GM12878 (cell line): ENCODE results near the gene SLC26A1. TPM values are rescaled to one million over a fixed set of nuclear protein-coding genes. Genes with fewer than 3 reads are reported as not detected.

Experiments used
- ATAC-seq: fragments of 200-7000 bp; cut with Tn5 transposase; 3 replicates; pipeline ENCODE4 v1.9.1; 2020; ENCODE audit warnings: mild to moderate bottlenecking, moderate library complexity
- BruUV-seq: library from RNA; stranded (reverse); fragments of 400-500 nt; replicated peaks from 2 replicates; lab custom pipeline; 2021; lab: Mats Ljungman, UMichigan
- CTCF ChIA-PET: fragments of 300-600 bp; sonication (Branson Sonifier 250); formaldehyde crosslinking; extraction: SDS; loops from one replicate; lab custom pipeline; 2021; ENCODE audit warnings: inconsistent platforms; lab: Yijun Ruan, JAX
- POLR2A ChIA-PET: fragments of 350-600 bp; formaldehyde crosslinking; extraction: SDS; loops from one replicate; lab custom pipeline; 2021; ENCODE audit warnings: inconsistent platforms; lab: Charles Lee
- RAD21 ChIA-PET: fragments of 300-600 bp; sonication (Branson Sonifier 250); formaldehyde crosslinking; loops from one replicate; lab custom pipeline; 2023; ENCODE audit warnings: antibody characterized with exemption; ENCODE audit not compliant: unreplicated experiment; lab: Charles Lee
- SMC1A ChIA-PET: fragments of 300-600 bp; sonication (Branson Sonifier 250); formaldehyde crosslinking; loops from one replicate; lab custom pipeline; 2023; ENCODE audit not compliant: unreplicated experiment, uncharacterized antibody; lab: Charles Lee
- DNase-seq: peaks from one replicate; pipeline ENCODE4 v3.0.0-alpha.2; 2011; ENCODE audit warnings: low read depth, low spot score
- FAIRE-seq: peaks from 3 replicates; lab custom pipeline; 2011; peaks lifted over from hg19 to GRCh38; lab: Jason Lieb, UNC
- H2AFZ ChIP-seq: 2 replicates; pipeline ENCODE4 v1.6.0; 2011; ENCODE audit warnings: low read depth, low read length, control low read depth; ENCODE audit not compliant: control insufficient read depth
- H3K27ac ChIP-seq: 2 replicates; pipeline ENCODE4 v1.5.1; 2011; ENCODE audit warnings: control low read depth; ENCODE audit not compliant: control insufficient read depth, insufficient read depth
- H3K27me3 ChIP-seq, 2 experiments: replicated peaks in 1 of 2; 2 replicates each; pipeline versions ENCODE4 v1.6.0 to v1.6.1; 2011; ENCODE audit warnings: low read length in 1 of 2; ENCODE audit not compliant: control insufficient read depth in 2 of 2, insufficient read depth in 2 of 2
- H3K36me3 ChIP-seq, 2 experiments: 2 replicates each; pipeline ENCODE4 v1.5.1; 2011; ENCODE audit warnings: low read length in 1 of 2; ENCODE audit not compliant: control insufficient read depth in 2 of 2, insufficient read depth in 2 of 2
- H3K4me1 ChIP-seq: 2 replicates; pipeline ENCODE4 v1.6.1; 2011; ENCODE audit warnings: mild to moderate bottlenecking, low read length, moderate library complexity, mixed read lengths; ENCODE audit not compliant: control insufficient read depth, insufficient read depth
- H3K4me2 ChIP-seq: 2 replicates; pipeline ENCODE4 v1.6.0; 2011; ENCODE audit warnings: control low read depth; ENCODE audit not compliant: control insufficient read depth, insufficient read depth
- H3K4me3 ChIP-seq: fragments of 200-600 bp; sonication (generic); 2 replicates; pipeline ENCODE4 v1.5.1; 2016
- H3K79me2 ChIP-seq: 2 replicates; pipeline ENCODE4 v1.6.0; 2011; ENCODE audit warnings: low read length; ENCODE audit not compliant: control insufficient read depth, insufficient read depth
- H3K9ac ChIP-seq: 2 replicates; pipeline ENCODE4 v1.8.0; 2011; ENCODE audit warnings: low read length, control low read depth, mixed read lengths; ENCODE audit not compliant: control insufficient read depth, insufficient read depth
- H3K9me3 ChIP-seq: replicated peaks from 3 replicates; pipeline ENCODE4 v1.5.1; 2011; ENCODE audit warnings: mild to moderate bottlenecking, low read length; ENCODE audit not compliant: control insufficient read depth, insufficient read depth
- H4K20me1 ChIP-seq: 2 replicates; pipeline ENCODE4 v1.6.0; 2011; ENCODE audit not compliant: control insufficient read depth, insufficient read depth
- BRCA1 ChIP-seq: IDR thresholded peaks from 2 replicates; pipeline ENCODE4 v1.6.1; 2011; ENCODE audit warnings: low read depth, low read length, improper control_type of control experiment
- CHD4 ChIP-seq: fragments of 200-600 bp; sonication (generic); IDR thresholded peaks from 2 replicates; pipeline ENCODE4 v1.6.1; 2016; ENCODE audit warnings: mild to moderate bottlenecking
- EED ChIP-seq: sonication (generic); IDR thresholded peaks from 2 replicates; pipeline ENCODE4 v1.6.1; 2016; ENCODE audit warnings: antibody characterized with exemption, low read depth
- ETV6 ChIP-seq, 2 experiments: fragments of 450-650 bp in 1 of 2; IDR thresholded peaks in 1 of 2; conservative IDR thresholded peaks in 1 of 2; 2 replicates each; pipeline ENCODE4 v1.6.1; 2014; ENCODE audit warnings: antibody characterized with exemption in 1 of 2, borderline replicate concordance in 1 of 2, low read depth in 1 of 2, mild to moderate bottlenecking in 1 of 2, moderate library complexity in 1 of 2
- MEF2A ChIP-seq: IDR thresholded peaks from 2 replicates; pipeline ENCODE4 v1.6.1; 2011; ENCODE audit warnings: low read depth, mild to moderate bottlenecking, low read length, moderate library complexity; ENCODE audit not compliant: insufficient read depth
- RFX5 ChIP-seq: IDR thresholded peaks from 2 replicates; pipeline ENCODE4 v1.6.1; 2011; ENCODE audit warnings: low read depth, low read length, improper control_type of control experiment
- SPI1 ChIP-seq: IDR thresholded peaks from 2 replicates; pipeline ENCODE4 v1.6.1; 2011; ENCODE audit warnings: low read depth, mild to moderate bottlenecking, low read length, moderate library complexity, borderline replicate concordance; ENCODE audit not compliant: insufficient read depth
- WGBS: methylation state at CpG from one replicate; pipeline ENCODE4 v1.1.6; 2016; ENCODE audit warnings: low lambda C conversion rate; ENCODE audit not compliant: insufficient replicate concordance, insufficient coverage; ENCODE audit errors: missing lambda C conversion rate; 5-methylcytosine and 5-hydroxymethylcytosine counted together
- in situ Hi-C: fragments of 300-500 bp; cut with MboI; formaldehyde crosslinking; loops from 9 replicates; pipeline ENCODE4 v1.14.3; 2018; ENCODE audit warnings: mixed read lengths
- intact Hi-C: fragments of 100-400 bp; cut with micrococcal nuclease; formaldehyde crosslinking; loops from one replicate; pipeline ENCODE4 v1.14.2; 2022; ENCODE audit not compliant: unreplicated experiment
- polyA plus RNA-seq, 11 experiments: library from polyadenylated mRNA; depleted of rRNA in 4 of 11; unstranded in 6 of 11; stranded (reverse) in 5 of 11; fragments of >200 nt; fragmentation: Nextera tagmentation in 4 of 11; fragmentation: Illumina TruSeq in 1 of 11; extraction: Ambion mirVana in 4 of 11; extraction: Trizol in 1 of 11; gene quantifications; 1 replicate in 1 of 11; 2 replicates in 10 of 11; pipeline versions ENCODE4 v1.2.1 to v1.2.3, GENCODE V29; 2011 to 2016; ENCODE audit warnings: inconsistent platforms in 2 of 11, missing spikeins in 2 of 11, low read depth in 1 of 11
- total RNA-seq, 4 experiments: library from RNA; depleted of rRNA in 3 of 4; stranded (reverse); fragments of >200 nt in 3 of 4; fragmentation: Illumina TruSeq in 1 of 4; extraction: Trizol in 1 of 4; gene quantifications; 2 replicates each; pipeline versions ENCODE4 v1.2.1 to v1.2.3, GENCODE V29; 2013 to 2021
- TF ChIP-seq, protein P1 (sequence below): fragments of 450-650 bp; IDR thresholded peaks from 2 replicates; pipeline ENCODE4 v1.6.1; 2017; ENCODE audit warnings: mild to moderate bottlenecking, low read depth, inconsistent platforms; ENCODE audit not compliant: poor library complexity, severe bottlenecking
- TF ChIP-seq, protein P2 (sequence below): IDR thresholded peaks from 2 replicates; pipeline ENCODE4 v1.6.1; 2011; ENCODE audit warnings: low read depth, low read length, improper control_type of control experiment, borderline replicate concordance
- TF ChIP-seq, protein P3 (sequence below): IDR thresholded peaks from 2 replicates; pipeline ENCODE4 v1.6.1; 2012; ENCODE audit warnings: low read depth, low read length, improper control_type of control experiment
- TF ChIP-seq, protein P4 (sequence below): IDR thresholded peaks from 2 replicates; pipeline ENCODE4 v1.6.1; 2012; ENCODE audit warnings: improper control_type of control experiment, low read depth, low read length; ENCODE audit not compliant: insufficient replicate concordance

SLC26A1 gene
- total and polyA plus RNA-seq, 10 of the 15 experiments (the other 5 are each of a cell fraction or from before 2014, with no cell fraction given): 0.05 to 0.96 (median 0.28) TPM; not detected in 5

DNA sequence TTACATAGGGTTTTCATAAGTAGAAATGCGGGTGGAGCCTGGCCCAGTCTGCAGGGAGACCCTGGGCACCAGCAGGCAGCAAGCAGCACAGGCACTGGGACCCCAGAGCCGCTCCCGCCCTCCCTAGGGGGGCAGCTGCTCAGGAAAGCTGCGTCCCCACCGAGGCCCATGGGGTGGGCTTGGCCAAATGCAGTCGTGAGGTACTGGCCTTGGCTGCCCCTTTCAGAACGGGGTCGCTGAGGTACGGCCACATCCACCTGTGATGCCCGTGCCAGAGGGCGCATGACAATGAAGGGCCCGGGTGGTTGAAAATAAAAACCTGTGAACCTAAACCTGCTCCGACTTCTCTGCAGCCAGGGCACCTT is 44.3 kb downstream of the SLC26A1 start (continued):
- TF ChIP-seq, protein P1, sequence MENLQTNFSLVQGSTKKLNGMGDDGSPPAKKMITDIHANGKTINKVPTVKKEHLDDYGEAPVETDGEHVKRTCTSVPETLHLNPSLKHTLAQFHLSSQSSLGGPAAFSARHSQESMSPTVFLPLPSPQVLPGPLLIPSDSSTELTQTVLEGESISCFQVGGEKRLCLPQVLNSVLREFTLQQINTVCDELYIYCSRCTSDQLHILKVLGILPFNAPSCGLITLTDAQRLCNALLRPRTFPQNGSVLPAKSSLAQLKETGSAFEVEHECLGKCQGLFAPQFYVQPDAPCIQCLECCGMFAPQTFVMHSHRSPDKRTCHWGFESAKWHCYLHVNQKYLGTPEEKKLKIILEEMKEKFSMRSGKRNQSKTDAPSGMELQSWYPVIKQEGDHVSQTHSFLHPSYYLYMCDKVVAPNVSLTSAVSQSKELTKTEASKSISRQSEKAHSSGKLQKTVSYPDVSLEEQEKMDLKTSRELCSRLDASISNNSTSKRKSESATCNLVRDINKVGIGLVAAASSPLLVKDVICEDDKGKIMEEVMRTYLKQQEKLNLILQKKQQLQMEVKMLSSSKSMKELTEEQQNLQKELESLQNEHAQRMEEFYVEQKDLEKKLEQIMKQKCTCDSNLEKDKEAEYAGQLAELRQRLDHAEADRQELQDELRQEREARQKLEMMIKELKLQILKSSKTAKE: no peak

DNA sequence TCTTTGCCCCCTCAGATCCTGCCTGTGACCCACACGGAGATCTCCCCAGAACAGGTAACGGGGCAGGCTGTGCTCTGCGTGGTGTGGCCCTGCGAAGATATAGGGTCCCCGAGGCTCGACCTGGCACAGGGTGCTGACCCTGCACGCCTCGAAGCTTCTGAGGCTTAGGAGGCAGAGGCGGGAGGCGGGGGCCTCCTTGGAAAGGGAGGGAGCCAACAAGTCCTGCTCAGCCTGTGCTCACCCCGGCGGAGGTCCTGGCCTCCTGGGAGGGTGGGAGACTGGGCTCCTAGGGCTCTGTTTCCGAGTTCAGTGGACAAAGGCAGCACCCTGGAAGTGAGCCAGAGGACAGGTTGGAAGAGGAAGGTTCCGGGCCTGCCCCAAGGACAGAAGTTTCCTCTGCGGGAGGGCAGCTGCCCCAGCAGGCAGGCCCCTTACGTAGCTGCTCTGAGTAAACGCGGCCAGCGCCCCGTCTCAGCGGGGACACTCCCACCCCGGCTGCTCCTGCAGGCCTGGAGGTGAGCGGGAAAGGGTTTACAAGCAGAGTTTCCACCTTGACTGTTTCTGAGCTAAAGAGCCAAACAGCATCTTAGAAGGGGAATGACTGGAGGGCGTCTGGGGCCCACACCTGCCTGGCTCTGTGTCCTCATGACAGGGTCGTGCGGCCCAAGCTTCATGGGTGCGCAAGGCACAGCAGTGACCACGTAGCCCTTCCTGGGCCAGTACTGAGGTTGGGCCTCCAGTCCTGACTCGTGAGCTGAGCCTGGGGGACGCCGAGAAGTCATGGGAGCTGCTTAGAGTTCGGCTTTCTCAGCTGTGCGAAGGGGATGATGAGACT is 44.9 kb downstream of the SLC26A1 start:
- in situ Hi-C loops (no loop called here), intact Hi-C loops (no loop called here)
- Histone ChIP-seq H3K9me3 (no peaks in the 10 kb centered on the region), H3K27me3 (no peaks in the 10 kb centered on the region), H2AFZ (no peak overlapping the region), H3K27ac (no peak overlapping the region), H3K9ac (no peak overlapping the region), H3K4me3 (no peak overlapping the region), H3K4me1 (no peaks in the 10 kb centered on the region), H3K36me3 (no peaks in the 10 kb centered on the region), H4K20me1 (no peaks in the 10 kb centered on the region), H3K4me2 (no peak overlapping the region), H3K79me2 (no peaks in the 10 kb centered on the region)
- ChIA-PET CTCF (no interaction called here), SMC1A (no interaction called here), POLR2A (interaction anchor here (0.6 kb wide), 1 partner anchor 235 kb away, joined by 3 read pairs; no protein-coding TSS in a partner anchor), RAD21 (no interaction called here)
- ATAC-seq (no peak), FAIRE-seq (no peak), DNase-seq (no peak)
- WGBS: 71% methylated on average over 33 of the region's 33 CpGs
- BruUV-seq: no TSS peak
- TF ChIP-seq EED: no peak
- TF ChIP-seq, protein P2, sequence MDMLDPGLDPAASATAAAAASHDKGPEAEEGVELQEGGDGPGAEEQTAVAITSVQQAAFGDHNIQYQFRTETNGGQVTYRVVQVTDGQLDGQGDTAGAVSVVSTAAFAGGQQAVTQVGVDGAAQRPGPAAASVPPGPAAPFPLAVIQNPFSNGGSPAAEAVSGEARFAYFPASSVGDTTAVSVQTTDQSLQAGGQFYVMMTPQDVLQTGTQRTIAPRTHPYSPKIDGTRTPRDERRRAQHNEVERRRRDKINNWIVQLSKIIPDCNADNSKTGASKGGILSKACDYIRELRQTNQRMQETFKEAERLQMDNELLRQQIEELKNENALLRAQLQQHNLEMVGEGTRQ: no peak
- no peak for TF ChIP-seq ETV6 (conservative IDR thresholded peaks at IDR 0.05 in 1 of 2, IDR thresholded peaks at IDR 0.05 in 1 of 2; ENCODE audit: borderline replicate concordance in 1 of 2, low read depth in 1 of 2)
- TF ChIP-seq SPI1: no peak
- TF ChIP-seq BRCA1: no peak
- TF ChIP-seq, protein P3, sequence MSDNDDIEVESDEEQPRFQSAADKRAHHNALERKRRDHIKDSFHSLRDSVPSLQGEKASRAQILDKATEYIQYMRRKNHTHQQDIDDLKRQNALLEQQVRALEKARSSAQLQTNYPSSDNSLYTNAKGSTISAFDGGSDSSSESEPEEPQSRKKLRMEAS: no peak
- TF ChIP-seq MEF2A: no peak
- no peak for TF ChIP-seq RFX5
- TF ChIP-seq, protein P4, sequence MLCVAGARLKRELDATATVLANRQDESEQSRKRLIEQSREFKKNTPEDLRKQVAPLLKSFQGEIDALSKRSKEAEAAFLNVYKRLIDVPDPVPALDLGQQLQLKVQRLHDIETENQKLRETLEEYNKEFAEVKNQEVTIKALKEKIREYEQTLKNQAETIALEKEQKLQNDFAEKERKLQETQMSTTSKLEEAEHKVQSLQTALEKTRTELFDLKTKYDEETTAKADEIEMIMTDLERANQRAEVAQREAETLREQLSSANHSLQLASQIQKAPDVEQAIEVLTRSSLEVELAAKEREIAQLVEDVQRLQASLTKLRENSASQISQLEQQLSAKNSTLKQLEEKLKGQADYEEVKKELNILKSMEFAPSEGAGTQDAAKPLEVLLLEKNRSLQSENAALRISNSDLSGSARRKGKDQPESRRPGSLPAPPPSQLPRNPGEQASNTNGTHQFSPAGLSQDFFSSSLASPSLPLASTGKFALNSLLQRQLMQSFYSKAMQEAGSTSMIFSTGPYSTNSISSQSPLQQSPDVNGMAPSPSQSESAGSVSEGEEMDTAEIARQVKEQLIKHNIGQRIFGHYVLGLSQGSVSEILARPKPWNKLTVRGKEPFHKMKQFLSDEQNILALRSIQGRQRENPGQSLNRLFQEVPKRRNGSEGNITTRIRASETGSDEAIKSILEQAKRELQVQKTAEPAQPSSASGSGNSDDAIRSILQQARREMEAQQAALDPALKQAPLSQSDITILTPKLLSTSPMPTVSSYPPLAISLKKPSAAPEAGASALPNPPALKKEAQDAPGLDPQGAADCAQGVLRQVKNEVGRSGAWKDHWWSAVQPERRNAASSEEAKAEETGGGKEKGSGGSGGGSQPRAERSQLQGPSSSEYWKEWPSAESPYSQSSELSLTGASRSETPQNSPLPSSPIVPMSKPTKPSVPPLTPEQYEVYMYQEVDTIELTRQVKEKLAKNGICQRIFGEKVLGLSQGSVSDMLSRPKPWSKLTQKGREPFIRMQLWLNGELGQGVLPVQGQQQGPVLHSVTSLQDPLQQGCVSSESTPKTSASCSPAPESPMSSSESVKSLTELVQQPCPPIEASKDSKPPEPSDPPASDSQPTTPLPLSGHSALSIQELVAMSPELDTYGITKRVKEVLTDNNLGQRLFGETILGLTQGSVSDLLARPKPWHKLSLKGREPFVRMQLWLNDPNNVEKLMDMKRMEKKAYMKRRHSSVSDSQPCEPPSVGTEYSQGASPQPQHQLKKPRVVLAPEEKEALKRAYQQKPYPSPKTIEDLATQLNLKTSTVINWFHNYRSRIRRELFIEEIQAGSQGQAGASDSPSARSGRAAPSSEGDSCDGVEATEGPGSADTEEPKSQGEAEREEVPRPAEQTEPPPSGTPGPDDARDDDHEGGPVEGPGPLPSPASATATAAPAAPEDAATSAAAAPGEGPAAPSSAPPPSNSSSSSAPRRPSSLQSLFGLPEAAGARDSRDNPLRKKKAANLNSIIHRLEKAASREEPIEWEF: no peak
- TF ChIP-seq CHD4: no peak
